ENCODE results near the gene NKX1-1. TPM values are rescaled to one million over a fixed set of nuclear protein-coding genes. Genes with fewer than 3 reads are reported as not detected.
A peak's percentile ranks its signal among the peaks of the same experiment; 100 is the strongest.

The NKX1-1 gene
- total and polyA plus RNA-seq, 3 donors from 2014 or later: 0.47 to 1.5 (median 0.70) TPM

- Histone ChIP-seq H3K4me3 (no peak overlapping the region), H3K36me3 (ENCODE audit: low read depth, missing control alignments) (no peaks in the 10 kb centered on the region), H3K4me1 (no peaks in the 10 kb centered on the region), H3K27me3 (no peaks in the 10 kb centered on the region), H3K27ac (no peak overlapping the region), H3K9me3 (no peaks in the 10 kb centered on the region)
- TF ChIP-seq CTCF (IDR thresholded peaks at IDR 0.05) (no peak), POLR2A (IDR thresholded peaks at IDR 0.05) (no peak)
- intact Hi-C loops (cut with DNase I; ENCODE audit: low total_unique reads): no loop called here
- DNase-seq: peak; percentile 68
- WGBS, 2 donors: 69 to 84% methylated on average over 5 to 29 of the region's 29 CpGs
These were observed 45.6 kb downstream of the NKX1-1 start for GRCh38 chr4:1360423-1361283.

DNA sequence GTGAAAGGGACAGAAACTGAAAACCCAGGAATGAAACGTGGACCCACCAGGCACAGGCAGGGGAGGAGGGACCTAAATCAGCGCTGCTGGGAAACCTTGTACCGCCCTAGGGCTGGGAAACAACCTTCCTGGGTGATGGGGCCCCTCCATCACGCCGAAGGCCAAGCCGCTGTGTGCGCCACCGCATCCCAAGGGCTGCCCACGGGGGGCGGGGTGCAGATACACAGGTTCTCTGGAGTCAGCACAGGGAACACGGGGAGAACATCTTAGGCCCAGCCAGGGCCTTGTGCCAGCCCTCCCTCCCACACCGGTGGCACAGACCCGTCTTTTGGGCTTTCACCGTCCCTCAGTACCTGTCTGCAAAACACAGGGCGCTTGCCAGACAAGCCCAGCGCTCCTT, 46.3 kb downstream of the NKX1-1 start:
- intact Hi-C loops (cut with DNase I; ENCODE audit: low total_unique reads): loop anchor here (10.0 kb wide), 1 partner anchor 275 kb away; no protein-coding TSS in a partner anchor
- WGBS, 2 donors: 70 to 87% methylated on average over 11 to 16 of the region's 16 CpGs
- Histone ChIP-seq H3K27ac (no peak overlapping the region), H3K9me3 (no peaks in the 10 kb centered on the region), H3K4me1 (peaks cover under 1% of the 10 kb centered on the region), H3K36me3 (ENCODE audit: low read depth, missing control alignments) (no peaks in the 10 kb centered on the region), H3K27me3 (no peaks in the 10 kb centered on the region), H3K4me3 (no peak overlapping the region)
- DNase-seq: no peak
- TF ChIP-seq CTCF (IDR thresholded peaks at IDR 0.05): no peak
- TF ChIP-seq POLR2A (IDR thresholded peaks at IDR 0.05): no peak

- Histone ChIP-seq H3K9me3 (no peaks in the 10 kb centered on the region), H3K4me1 (peaks cover 9% of the 10 kb centered on the region), H3K27ac (no peak overlapping the region), H3K4me3 (no peak overlapping the region), H3K36me3 (ENCODE audit: low read depth, missing control alignments) (no peaks in the 10 kb centered on the region), H3K27me3 (no peaks in the 10 kb centered on the region)
- intact Hi-C loops (cut with DNase I; ENCODE audit: low total_unique reads): loop anchor here (10.0 kb wide), 1 partner anchor 276 kb away; no protein-coding TSS in a partner anchor
- no peak for TF ChIP-seq CTCF (IDR thresholded peaks at IDR 0.05)
- no peak for TF ChIP-seq POLR2A (IDR thresholded peaks at IDR 0.05)
- DNase-seq: no peak
- 90 to 96% methylated on average over 14 of the region's 14 CpGs for WGBS, 2 donors
These were observed 47.1 kb downstream of the NKX1-1 start for GRCh38 chr4:1359144-1359501.

- Histone ChIP-seq H3K9me3 (no peaks in the 10 kb centered on the region), H3K4me3 (no peak overlapping the region), H3K27ac (no peak overlapping the region), H3K27me3 (no peaks in the 10 kb centered on the region), H3K36me3 (ENCODE audit: low read depth, missing control alignments) (no peaks in the 10 kb centered on the region), H3K4me1 (peaks cover 10% of the 10 kb centered on the region)
- no peak for DNase-seq
- 94% methylated on average over 38 of the region's 38 CpGs for WGBS, 2 donors
- intact Hi-C loops (cut with DNase I; ENCODE audit: low total_unique reads): loop anchor here (10.0 kb wide), 1 partner anchor 276 kb away; no protein-coding TSS in a partner anchor
- TF ChIP-seq CTCF (IDR thresholded peaks at IDR 0.05) (no peak), POLR2A (IDR thresholded peaks at IDR 0.05) (no peak)
These were observed 47.7 kb downstream of the NKX1-1 start for GRCh38 chr4:1358421-1359143.

All from testis (tissue), 3 donors.